HG03159 (cell line): ENCODE data around the gene NOX5.

Source experiments
- ATAC-seq: cut with Tn5 transposase; IDR thresholded peaks from one replicate; pipeline ENCODE4 v1.9.1; 2021; ENCODE audit warnings: mild to moderate bottlenecking, moderate library complexity; ENCODE audit not compliant: unreplicated experiment

The NOX5 gene

GRCh38 chr15:69017978-69018377 lies 3.5 kb downstream of the NOX5 start:
- no peak for ATAC-seq

- ATAC-seq = no peak
These were observed 4.5 kb downstream of the NOX5 start for GRCh38 chr15:69018951-69019350.

- no peak for ATAC-seq
These were observed 7.4 kb downstream of the NOX5 start for GRCh38 chr15:69021895-69022294.

GRCh38 chr15:69025320-69025719 lies 10.8 kb downstream of the NOX5 start:
- ATAC-seq = no peak

GRCh38 chr15:69026355-69026754 lies 11.9 kb downstream of the NOX5 start:
- no peak for ATAC-seq

GRCh38 chr15:69027976-69028518 lies 13.6 kb downstream of the NOX5 start:
- no peak for ATAC-seq

GRCh38 chr15:69031013-69032001 lies 16.8 kb downstream of the NOX5 start:
- ATAC-seq = no peak

- ATAC-seq = no peak
These were observed 17.5 kb downstream of the NOX5 start for GRCh38 chr15:69032031-69032430.

- ATAC-seq = no peak
These were observed 18.3 kb downstream of the NOX5 start for GRCh38 chr15:69032703-69033373.

GRCh38 chr15:69034352-69034751 lies 19.9 kb downstream of the NOX5 start:
- ATAC-seq = no peak

- ATAC-seq = no peak
These were observed 20.9 kb downstream of the NOX5 start for GRCh38 chr15:69035205-69035917.

- no peak for ATAC-seq
These were observed 21.4 kb downstream of the NOX5 start for GRCh38 chr15:69035918-69036258.

GRCh38 chr15:69036826-69037225 lies 22.3 kb downstream of the NOX5 start:
- ATAC-seq = no peak

GRCh38 chr15:69037482-69037881 lies 23.0 kb downstream of the NOX5 start:
- ATAC-seq = no peak

GRCh38 chr15:69037977-69038376 lies 23.5 kb downstream of the NOX5 start:
- ATAC-seq = no peak

- no peak for ATAC-seq
These were observed 24.0 kb downstream of the NOX5 start for GRCh38 chr15:69038508-69038907.

- ATAC-seq = no peak
These were observed 25.2 kb downstream of the NOX5 start for GRCh38 chr15:69039516-69040225.

- no peak for ATAC-seq
These were observed 28.0 kb downstream of the NOX5 start for GRCh38 chr15:69042531-69042930.

- no peak for ATAC-seq
These were observed 31.3 kb downstream of the NOX5 start for GRCh38 chr15:69045802-69046201.

GRCh38 chr15:69046781-69047180 lies 32.3 kb downstream of the NOX5 start:
- ATAC-seq = no peak

GRCh38 chr15:69049976-69050375 lies 35.5 kb downstream of the NOX5 start:
- ATAC-seq = no peak
